ENCODE results near the gene SF3B4. TPM values are rescaled to one million over a fixed set of nuclear protein-coding genes. Genes with fewer than 3 reads are reported as not detected.

The SF3B4 gene
- total and polyA plus RNA-seq, 2 of the 13 experiments (the other 11 are each of a cell fraction or from before 2014, with no cell fraction given): 13.8 to 14.8 TPM

DNA sequence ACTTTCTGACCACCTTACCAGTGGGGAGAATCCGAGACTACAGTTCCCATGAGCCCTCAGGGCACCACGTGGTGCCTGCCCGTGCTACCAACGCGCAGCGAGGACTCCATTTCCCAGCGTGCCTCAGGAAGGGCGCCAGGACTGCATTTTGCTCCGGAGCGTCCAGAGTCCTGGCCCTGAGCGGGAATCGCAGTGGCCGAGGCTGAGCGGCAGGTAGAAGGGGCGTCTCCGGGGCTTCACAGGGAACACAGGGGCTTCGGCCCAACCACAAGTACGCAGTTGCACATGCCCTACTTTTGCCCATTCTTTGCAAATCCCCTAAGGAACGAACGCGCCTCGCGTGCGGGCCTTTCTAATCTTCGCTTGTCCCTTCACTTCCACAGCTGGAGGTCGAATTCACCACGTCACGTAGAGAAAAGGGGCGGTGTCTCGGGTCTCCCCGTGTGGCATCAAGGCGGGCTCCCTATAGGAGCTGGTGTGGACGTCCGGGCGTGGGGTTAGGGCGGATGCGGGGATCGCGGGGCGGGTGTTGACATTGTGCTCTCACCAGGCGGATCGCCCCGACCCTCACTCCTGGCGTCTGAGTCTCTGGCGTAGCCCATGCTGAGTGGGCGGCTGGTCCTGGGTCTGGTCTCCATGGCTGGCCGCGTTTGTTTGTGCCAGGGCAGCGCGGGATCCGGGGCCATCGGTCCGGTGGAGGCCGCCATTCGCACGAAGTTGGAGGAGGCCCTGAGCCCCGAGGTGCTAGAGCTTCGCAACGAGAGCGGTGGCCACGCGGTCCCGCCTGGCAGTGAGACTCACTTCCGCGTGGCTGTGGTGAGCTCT is 27.9 kb downstream of the SF3B4 start, which contains the start of gene BOLA1 (continued):
- peak; percentile 78; the same call in 1 of the 2 replicates for TF ChIP-seq ZBTB4 (CRISPR knock-in tag; IDR thresholded peaks at IDR 0.05; ENCODE audit: borderline replicate concordance)
- TF ChIP-seq GMEB2 (CRISPR knock-in tag; IDR thresholded peaks at IDR 0.05; ENCODE audit: low read depth): 0 out of 2 replicates have a peak, but pooled peaks have one; percentile 48
- TF ChIP-seq ZNF251 (CRISPR knock-in tag; IDR thresholded peaks at IDR 0.05): no peak
- TF ChIP-seq ZNF652 (CRISPR knock-in tag; IDR thresholded peaks at IDR 0.05; ENCODE audit: borderline replicate concordance, low read depth): no peak
- TF ChIP-seq DMAP1 (CRISPR knock-in tag; IDR thresholded peaks at IDR 0.05): no peak
- TF ChIP-seq BHLHE40 (IDR thresholded peaks at IDR 0.05; ENCODE audit: low read length): peak; percentile 45; the same call in 1 of the 2 replicates
- TF ChIP-seq ZNF337 (CRISPR knock-in tag; IDR thresholded peaks at IDR 0.05; ENCODE audit: borderline replicate concordance, low read depth): no peak
- no peak for TF ChIP-seq ZFP62 (CRISPR knock-in tag; IDR thresholded peaks at IDR 0.05)
- peak; percentile 65; the same call in 1 of the 2 replicates for TF ChIP-seq SAFB2 (CRISPR knock-in tag; IDR thresholded peaks at IDR 0.05; ENCODE audit: borderline replicate concordance, low read depth)
- TF ChIP-seq HOXA3 (CRISPR knock-in tag; IDR thresholded peaks at IDR 0.05): peak; percentile 90
- no peak for TF ChIP-seq FOXA1 (IDR thresholded peaks at IDR 0.05)
- no peak for TF ChIP-seq FOXA1 (CRISPR knock-in tag; IDR thresholded peaks at IDR 0.05)
- TF ChIP-seq PHF5A (CRISPR knock-in tag; IDR thresholded peaks at IDR 0.05; ENCODE audit: low read depth, unreplicated experiment): peak; percentile 68
- 0 out of 2 replicates have a peak, but pooled peaks have one; percentile 42 for TF ChIP-seq ZNF430 (CRISPR knock-in tag; IDR thresholded peaks at IDR 0.05)
- TF ChIP-seq NFIB (CRISPR knock-in tag; IDR thresholded peaks at IDR 0.05; ENCODE audit: borderline replicate concordance): no peak
- TF ChIP-seq NCOA2 (CRISPR knock-in tag; IDR thresholded peaks at IDR 0.05): peak; percentile 29; the same call in 1 of the 2 replicates
- peak; percentile 58; the same call in 1 of the 2 replicates for TF ChIP-seq ZNF331 (CRISPR knock-in tag; IDR thresholded peaks at IDR 0.05)
- peak; percentile 33; the same call in 1 of the 2 replicates for TF ChIP-seq DR1 (CRISPR knock-in tag; IDR thresholded peaks at IDR 0.05)
- TF ChIP-seq, protein P1, sequence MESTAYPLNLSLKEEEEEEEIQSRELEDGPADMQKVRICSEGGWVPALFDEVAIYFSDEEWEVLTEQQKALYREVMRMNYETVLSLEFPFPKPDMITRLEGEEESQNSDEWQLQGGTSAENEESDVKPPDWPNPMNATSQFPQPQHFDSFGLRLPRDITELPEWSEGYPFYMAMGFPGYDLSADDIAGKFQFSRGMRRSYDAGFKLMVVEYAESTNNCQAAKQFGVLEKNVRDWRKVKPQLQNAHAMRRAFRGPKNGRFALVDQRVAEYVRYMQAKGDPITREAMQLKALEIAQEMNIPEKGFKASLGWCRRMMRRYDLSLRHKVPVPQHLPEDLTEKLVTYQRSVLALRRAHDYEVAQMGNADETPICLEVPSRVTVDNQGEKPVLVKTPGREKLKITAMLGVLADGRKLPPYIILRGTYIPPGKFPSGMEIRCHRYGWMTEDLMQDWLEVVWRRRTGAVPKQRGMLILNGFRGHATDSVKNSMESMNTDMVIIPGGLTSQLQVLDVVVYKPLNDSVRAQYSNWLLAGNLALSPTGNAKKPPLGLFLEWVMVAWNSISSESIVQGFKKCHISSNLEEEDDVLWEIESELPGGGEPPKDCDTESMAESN (CRISPR knock-in tag; conservative IDR thresholded peaks at IDR 0.05): no peak; the same call in 1 of the 2 replicates
- no peak for TF ChIP-seq MAFK (conservative IDR thresholded peaks at IDR 0.05 in 1 of 2, IDR thresholded peaks at IDR 0.05 in 1 of 2; ENCODE audit: low read length in 2 of 2)
- no peak for TF ChIP-seq RARG (CRISPR knock-in tag; IDR thresholded peaks at IDR 0.05; ENCODE audit: low read depth)
- peak; percentile 59 to 83 for TF ChIP-seq POLR2A (IDR thresholded peaks at IDR 0.05; ENCODE audit: insufficient read depth in 1 of 2, low read depth in 2 of 2, low read length in 2 of 2)

Measured in HepG2 (cell line).